GM04504 (cell line): ENCODE measurements around the gene OLA1.

Experiments used
- DNase-seq: peaks from one replicate; pipeline ENCODE4 v3.0.0-alpha.2; 2012; ENCODE audit warnings: low read depth

The OLA1 gene

DNA sequence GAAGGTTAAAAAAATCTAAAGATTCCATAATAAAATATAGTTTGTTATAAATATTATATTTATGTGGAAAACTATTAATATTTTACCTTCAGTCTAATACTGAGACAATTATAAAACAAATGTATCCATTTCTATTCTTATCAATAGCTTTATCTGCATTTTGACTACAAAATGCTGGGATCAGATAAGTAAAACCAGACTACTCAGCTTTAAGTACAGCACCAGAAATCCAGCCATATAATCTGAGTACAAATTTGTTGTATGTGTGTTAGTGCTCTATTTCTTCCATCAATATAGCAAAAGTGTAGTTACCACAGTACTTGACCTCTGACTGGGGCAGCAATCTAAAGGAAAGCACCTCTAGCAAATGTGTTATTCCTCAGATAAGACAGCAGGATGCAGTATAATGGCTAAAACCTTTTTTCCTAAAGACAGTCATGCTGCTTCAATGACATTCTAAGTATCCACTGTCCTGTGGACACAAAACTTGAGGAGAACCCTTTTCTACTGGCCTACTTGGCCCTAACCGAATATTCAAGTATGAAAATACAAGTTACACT is 68.1 kb downstream of the OLA1 start:
- DNase-seq: no peak

DNA sequence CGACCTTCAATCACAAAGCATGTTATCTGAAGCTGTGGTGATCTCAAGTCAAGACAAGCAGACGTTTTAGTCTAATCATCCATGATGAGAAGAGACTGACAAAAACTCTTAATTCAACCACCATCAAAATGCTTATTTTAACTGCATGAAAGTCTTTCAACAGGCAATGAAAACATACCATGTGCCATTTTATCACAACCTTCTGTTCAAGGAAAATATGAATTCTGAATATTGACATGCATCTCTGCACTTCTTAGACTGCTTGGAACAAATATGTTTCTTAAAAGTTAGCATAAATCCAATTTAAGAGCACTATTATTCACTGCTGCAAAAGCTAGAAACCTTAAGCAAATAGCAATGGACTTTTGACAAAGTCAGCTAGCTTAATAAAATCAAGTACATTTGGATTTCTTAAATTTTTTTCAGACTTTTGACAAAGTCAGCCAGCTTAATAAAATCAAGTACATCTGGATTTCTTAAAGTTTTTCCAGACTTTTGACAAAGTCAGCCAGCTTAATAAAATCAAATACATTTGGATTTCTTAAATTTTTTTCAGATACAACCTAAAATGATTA is 70.9 kb downstream of the OLA1 start:
- no peak for DNase-seq

DNA sequence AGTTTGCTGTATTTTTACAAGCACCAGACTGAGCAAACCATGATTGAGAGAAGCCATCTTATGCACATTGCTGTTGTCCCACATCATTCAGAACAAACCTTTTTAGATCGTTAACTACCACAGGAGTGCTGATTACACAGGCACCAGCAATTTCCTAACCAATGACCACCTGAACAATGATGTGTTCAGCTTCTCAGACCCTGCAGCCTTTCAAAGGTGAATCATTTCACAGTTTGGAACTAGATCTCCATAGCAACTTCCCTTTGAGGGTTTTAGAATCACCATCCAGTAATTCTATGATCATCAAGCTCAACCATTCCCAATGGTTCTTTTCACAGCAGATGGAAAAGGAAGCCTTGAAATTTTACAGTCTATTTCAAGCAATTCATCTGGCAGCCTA is 71.4 kb downstream of the OLA1 start:
- no peak for DNase-seq

DNA sequence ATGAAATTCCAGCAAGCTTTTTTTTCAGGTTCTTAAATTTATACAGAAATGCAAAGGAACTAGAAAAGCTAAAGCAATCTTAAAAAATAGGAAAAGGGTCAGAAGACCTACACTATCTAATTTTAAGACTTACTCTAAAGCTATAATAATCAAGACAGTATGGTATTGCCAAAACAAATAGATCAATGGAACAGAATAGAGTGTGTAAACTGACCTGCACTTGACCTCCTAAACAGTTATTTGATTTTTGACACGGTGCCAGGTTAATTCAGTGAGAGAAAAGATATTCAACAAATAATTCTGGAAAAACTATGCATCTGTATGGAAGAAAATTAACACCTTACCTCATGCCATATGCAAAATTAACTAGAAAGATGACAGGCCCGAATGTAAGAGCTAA is 73.6 kb downstream of the OLA1 start:
- no peak for DNase-seq

DNA sequence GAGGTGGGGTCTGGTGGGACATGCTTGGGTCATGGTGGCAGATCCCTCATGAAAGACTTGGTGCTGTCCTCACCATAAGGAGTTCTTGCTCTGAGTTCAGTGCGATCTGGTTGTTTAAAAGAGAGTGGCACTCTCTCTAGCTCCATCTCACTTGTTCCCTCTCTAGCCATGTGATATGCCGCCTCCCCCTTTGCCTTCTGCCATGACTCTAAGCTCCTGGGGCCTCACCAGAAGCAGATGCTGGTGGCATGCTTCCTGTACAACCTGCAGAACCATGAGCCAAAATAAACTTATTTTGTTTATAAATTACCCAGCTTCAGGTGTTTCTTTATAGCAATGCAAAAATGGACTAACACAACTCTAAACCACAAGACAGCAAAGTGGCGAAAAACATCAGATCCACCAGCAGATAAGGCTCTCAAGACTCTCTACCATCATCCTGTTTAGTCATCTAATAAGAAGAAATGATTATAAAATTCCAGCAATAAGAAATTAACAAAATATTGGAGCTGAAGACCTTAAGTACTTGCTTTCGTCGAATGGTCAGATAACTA is 75.5 kb downstream of the OLA1 start:
- DNase-seq: no peak

DNA sequence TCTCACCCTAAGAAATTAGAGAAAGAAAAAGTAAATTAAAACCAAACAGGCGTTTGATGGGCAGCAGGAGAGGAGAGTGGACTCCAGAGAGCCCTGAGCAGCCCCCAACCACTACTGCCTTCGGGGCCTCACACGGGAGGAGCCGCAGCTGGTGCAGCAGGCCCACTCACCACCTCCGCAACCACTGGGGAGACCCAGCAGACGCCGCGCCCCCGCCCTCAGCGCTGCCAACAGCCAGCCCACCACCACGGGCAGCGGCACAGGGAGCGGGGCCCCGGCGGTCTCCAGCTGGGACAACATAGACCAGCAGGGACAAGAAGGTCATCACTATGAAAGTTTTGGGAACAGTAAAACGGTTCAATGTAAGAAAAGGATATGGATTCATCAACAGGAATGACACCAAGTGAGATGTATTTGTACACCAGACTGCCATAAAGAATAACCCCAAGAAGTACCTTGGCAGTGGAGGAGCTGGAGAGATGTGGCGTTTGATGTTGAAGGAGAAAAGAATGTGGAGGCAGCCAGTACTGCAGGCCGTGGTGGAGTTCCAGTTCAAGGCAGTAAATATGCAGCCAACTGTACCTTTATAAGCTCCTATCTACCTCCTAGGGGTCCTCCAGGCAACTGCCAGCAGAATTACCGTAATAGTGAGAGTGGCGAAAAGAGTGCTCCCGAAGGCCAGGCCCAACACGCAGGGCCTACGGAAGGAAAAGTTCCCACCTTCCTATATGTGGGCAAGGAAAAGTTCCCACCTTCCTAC is 76.5 kb downstream of the OLA1 start:
- DNase-seq: no peak

DNA sequence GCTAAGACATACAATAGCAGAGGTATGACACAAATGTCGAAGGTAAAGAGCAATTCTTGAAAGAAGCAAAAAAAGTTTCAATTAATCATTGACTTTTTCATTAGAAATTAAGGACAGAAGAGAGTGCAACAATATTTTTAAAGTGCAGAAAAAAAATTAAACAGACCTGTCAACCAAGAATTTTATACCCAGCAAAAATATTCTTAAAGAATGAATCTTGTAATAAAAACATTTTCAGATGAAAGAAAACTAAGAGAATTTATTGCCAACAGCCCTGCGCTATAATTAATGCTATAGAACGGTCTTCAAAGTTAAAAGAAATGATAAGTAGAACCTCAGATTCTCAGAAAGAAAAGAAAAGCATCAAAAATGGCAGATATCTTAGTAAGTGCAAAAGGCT is 79.0 kb downstream of the OLA1 start:
- DNase-seq: no peak

DNA sequence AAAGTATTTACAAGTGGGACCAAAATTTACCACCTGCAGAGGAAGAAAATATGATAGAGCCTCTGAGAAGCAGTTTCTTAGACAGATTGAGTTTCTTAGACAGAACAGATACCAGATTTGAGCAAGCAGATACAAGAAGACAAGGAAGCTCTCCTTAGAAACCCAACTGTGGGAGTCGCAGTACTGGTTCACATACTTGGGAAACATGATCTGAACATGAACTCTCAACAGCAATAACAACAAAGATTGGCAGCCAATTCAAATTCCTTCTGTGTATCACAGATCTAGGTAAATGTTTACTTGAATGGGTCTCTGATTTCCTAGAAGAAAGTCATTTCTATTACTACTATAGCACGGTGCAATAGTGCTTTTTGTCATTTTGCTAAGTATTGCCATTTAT is 82.1 kb downstream of the OLA1 start:
- no peak for DNase-seq

DNA sequence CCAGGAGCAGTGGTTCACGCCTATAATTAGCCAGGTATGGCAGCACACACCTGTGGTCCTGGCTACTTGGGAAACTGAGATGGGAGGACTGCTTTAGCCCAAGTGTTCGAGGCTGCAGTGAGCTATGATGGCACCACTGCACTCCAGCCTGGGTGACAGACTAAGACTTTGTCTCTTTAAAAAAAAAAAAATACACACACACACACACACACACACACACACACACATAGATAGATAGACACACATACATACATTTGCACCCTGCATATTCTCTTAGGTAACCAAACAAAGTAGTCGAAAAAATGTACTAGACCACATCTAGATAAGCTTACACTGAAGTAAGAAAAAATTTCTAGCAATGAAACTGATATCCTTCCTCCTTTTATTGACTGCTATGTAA is 86.8 kb downstream of the OLA1 start:
- no peak for DNase-seq

DNA sequence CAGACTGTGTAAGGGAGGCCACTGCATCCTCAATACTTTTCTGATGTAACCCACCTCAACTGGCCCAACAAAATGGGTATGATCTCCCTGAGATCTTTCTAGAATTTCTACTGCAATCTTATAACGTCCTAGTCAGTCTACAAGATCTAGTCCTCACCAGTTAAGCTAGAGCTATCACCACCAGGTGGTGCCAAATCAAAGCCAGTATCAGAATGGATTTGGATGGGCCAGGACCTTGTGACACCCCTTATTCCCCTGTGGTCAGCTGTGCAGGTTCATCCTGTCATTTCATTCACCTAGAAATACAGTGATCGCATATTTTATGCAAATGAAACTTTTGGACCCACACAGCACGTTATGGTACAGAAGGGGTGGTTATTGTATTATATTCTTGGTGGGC is 90.3 kb downstream of the OLA1 start:
- DNase-seq: peak; percentile 37

DNA sequence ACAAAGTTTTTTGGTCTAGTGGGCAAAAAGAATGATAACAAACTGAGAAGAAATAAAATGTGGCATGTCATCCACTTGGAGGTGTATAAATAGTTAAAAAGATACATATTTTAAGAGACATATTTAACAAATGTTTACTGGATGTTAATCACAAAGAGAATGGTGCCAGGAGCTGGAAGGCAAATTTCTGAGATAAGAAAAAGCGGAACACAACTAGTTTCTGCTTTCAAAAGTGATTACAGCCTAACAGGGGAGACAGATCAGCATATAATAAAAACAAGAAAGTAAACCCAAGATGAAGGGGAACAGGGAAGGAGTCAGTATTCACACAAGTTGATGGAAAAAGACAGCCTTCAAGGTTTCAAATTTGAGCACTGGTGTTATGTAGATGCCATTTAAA is 91.3 kb downstream of the OLA1 start:
- no peak for DNase-seq

DNA sequence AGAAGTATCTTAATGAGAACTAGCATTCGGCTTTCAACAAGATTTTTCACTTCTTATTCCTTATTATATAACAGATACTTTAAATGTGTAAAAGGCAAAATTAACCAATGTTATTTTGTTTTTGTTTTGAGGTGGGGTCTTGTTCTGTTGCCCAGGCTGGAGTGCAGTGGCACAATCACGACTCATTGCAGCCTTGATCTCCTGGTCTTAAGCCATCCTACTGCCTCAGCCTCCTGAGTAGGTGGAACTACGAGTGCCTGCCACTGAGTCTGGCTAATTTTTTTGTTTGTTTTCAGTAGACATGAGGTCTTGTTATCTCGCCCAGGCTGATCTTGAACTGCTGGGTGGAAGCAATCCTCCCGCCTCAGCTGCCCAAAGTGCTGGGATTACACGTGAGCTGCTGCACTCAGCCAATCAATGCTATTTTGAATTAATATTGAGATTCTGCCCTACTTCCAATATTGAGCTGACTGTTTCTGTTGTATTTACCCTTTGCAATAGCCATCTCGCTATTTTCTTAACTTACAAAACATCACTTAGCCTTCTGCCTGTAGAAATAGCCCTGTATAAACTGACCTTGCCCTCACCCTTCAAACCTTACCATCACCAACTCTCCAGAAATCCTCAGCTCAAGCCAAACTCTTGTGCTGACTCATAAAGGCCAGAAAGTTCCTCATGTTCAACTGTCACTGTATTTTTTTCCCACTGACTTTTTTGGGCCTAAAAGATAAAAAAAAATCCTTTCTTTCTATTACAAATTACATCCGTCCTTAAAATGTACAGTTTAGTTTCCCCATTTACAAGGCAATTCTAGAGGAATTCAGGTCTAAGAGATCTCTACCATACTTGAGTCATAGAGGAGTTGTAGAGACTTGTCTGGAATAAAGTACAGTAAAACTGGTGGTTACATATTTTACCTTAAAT is 94.3 kb downstream of the OLA1 start:
- peak; percentile 64 for DNase-seq

DNA sequence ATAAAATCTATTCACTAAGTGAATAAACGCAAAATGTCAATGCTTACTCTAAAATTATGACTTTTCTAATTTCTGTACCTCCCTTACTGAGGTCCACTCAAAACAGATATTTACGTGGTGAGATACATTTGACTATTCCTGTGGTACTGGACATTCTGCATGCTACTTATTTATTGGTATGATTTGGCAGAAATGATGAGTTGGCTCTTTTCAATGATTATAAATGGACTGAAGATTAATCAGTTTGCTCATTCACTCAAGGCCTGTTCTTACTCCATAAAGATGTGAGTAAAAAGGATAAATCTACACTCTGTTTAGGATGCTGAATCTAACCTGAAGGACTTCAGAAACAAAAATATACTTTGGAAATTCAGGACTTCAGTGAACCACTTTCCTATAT is 98.8 kb downstream of the OLA1 start:
- no peak for DNase-seq

DNA sequence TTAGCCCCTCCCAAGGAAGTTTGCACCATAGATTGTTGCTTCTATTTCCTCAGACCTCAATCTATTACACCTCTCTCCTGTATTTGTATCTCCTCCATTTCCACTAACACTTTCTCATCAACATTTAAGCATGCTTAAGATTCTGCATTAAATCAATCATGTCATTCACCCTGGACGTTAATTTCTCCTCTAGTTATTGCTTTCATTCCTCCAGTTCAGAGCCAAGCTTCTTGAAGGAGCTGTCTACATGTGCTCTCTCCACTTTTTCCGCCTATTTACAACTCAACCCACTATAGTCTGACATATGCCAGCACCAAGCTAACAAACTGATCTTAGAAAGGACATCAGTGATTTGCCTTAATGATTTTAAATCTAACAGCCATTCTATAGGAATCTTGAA is 99.5 kb downstream of the OLA1 start:
- no peak for DNase-seq

DNA sequence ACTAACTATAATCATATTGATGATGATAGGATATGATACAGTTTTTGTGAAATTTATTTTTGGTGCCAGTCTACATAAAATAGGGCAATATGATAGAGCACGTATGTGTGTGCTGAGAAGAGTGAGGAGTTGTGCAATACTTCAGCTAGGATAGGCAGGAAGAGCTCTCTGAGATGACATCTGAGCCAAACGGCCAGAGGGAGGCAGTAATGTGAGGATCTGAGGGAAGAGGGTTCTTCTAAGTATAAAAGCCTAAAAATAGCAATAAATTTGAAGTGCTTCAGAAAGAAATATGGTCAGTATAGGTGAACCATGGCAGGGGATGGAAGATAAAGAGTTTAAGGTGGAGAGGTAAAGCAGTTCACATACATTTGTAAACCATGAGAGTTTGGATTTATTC is 102.5 kb downstream of the OLA1 start:
- no peak for DNase-seq

DNA sequence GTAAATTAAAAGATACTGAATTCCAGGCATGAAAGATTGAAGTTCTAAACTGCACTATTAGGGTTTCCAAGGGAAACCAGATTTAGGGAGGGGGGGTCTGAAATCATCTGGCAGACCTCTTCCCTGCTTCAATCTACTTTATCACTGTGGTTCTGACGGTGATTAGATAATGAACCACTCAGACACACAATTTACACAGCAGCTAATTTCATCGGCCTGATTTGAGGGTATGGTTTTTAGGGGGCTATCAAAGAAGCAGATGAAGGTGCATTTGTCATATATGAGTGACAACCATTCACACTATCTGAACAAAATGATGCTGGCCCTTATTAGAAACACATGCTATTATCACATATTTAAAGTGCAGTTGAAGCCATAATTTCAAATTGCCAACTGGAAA is 106.0 kb downstream of the OLA1 start:
- no peak for DNase-seq

DNA sequence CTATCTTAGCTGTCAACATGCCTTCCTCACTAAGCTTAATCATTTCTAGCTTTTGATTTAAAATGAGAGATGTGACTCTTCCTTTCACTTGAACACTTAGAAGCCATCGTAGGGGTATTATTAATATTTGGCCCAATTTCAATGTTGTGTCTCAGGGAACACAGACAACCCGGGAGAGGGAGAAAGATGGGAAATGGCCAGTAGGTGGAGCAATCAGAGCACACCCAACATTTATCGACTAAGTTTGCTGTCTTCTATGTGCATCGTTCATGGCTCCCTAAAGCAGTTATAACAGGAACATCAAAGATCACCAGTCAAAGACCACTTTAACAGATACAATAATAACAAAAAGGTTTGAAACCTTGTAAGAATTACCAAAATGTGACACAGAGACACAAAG is 110.2 kb downstream of the OLA1 start:
- DNase-seq: no peak

DNA sequence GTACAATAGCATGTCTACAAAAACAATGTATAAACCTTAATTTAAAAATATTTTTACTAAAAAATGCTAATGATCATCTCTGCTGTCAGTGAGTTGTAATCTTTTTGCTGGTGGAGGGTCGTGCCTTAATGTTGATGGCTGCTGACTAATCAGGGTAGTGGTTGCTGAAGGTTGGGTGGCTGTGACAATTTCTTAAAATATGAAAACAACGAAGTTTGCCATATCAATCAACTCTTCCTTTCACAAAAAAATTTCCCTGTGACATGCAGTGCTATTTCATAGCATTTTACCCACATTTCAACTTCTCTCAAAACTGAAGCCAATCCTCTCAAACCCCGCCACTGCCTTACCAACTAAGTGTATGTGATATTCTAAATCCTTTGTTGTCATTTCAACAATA is 112.4 kb downstream of the OLA1 start:
- DNase-seq: no peak

DNA sequence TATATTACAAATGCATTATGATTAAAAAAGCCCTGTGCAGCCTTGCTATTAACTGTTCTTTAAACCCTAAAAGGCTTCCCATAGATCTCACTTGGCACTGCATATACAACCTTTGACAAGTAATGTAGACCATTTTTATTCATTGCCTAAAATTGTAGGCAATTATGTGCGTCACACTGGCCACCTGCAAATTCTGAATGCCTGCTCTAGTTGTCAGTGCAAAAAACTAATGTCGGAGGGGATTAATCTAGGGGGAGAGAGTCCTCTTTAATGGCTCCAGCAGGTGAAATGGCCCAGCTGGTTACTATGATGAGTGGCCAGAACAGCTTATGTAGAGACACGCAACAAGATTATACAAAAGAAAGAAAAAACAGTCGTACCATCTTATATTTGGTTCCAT is 123.2 kb downstream of the OLA1 start:
- no peak for DNase-seq

DNA sequence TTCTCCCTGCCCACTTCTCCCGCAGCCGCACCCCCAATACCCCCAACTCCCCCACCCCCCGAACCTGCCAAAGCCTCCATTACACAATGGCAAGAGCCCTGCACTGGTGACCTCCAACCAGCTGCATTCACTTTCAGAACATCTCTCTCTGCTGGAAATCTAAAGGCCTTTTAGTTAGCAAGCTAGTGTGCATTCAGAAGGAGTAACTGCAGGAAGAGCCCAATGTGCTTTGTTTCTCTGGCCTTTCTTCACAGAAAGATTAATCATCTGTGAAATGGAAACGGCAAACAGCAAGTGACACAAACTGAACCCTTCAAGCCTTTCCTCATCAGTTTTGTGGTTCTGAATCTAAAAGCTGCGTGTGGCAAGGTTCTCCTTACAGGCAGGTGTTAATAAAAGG is 124.2 kb downstream of the OLA1 start:
- DNase-seq: no peak

DNA sequence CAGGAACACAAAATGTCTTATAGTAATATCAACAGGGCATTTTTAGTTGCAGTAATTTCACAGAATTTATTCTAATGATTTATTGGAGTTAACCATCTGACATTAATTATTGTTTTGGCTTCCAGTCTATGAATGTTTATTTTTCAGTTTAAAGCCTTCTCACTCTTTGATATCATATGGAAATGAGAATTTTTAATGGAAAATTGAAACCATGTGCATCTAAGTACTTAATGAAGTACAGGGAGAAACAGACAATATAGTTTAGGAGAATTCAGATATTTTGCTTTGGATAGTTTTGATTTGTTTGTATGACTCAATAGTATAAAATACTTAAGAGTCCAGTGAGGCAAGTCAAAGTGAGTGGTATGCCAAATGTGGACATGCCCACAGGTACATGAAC is 126.1 kb downstream of the OLA1 start:
- no peak for DNase-seq

DNA sequence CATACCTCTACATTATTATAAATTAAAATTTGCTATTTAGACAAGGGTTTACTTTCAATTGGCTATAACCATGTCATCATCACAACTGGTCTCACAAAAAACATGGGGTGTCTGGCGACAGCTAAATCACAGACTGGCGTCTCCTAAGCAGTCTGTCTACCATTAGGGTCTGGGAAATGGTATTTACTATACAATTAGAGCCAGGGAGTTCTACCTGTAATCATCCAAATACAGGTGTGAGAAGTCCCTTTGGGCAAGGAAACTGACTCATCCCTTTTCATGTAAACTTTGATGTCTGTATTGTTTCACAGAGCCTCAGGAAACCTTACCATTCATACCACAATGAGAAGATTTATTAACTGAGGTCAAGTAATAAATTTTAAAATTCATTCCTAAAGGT is 126.7 kb downstream of the OLA1 start:
- no peak for DNase-seq

DNA sequence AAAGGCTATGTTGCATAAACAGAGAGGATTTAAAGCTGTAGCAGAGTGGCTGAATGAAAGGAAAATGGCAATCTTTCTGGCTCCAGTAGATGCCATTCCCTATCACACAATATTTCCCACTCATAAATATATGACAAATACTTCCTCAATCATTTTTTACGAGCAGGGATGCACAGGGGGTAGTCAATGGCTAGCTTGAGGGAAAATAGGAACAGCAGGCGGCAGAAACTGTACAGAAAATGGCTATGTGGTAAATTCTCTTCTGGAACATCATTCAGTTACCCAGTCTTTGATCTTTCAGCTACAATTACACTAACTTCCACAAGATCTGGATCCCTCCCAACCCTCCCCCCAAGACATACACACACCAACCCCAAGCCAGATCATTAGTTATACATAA is 127.2 kb downstream of the OLA1 start:
- peak; percentile 55 for DNase-seq
